SK-N-MC (cell line): ENCODE data around the gene ERP44.

ENCODE experiments used
- EZH2 ChIP-seq: fragments of 200-600 bp; sonication (generic); IDR thresholded peaks from one replicate; pipeline ENCODE4 v1.6.1; 2017; ENCODE audit warnings: antibody characterized with exemption
- POLR2AphosphoS5 ChIP-seq: IDR thresholded peaks from 2 replicates; pipeline ENCODE4 v1.6.1; 2012; ENCODE audit warnings: mild to moderate bottlenecking, low read depth, low read length, borderline replicate concordance

DNA sequence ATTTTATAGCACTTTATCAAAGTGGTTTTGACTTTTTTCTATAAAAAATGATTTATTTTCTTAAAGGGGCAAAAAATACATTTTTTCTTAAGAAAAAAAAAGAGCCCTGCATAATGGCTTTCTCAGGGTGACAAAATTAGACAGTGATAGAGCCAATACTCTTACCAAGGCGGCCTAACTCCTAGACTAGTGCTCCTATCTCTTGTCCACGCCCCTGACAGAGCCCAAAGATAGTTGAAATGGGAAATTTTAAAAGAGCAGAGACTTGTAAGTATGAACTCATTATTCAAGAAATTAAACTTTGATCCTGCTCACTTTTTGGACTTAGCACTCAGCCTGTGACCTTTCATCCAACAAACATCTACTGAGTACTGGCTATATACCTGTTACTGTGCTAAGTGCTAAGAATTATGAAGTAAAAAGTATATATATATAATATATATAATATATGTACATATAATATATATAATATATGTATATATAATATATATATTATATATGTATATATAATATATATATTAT, 1.4 kb upstream of the ERP44 start:
- TF ChIP-seq POLR2AphosphoS5 = no peak
- no peak for TF ChIP-seq EZH2
